Psoas muscle (tissue), 8 donors: ENCODE results near the gene CFAP221. TPM values are rescaled to one million over a fixed set of nuclear protein-coding genes. Genes with fewer than 3 reads are reported as not detected.
A peak's percentile ranks its signal among the peaks of the same experiment; 100 is the strongest.

Experiments
- ATAC-seq, 4 donors: fragments of 200-7000 bp; cut with Tn5 transposase; one replicate each; pipeline ENCODE4 v1.9.1; 2020; ENCODE audit warnings: moderate library complexity in 3 of 4, mild to moderate bottlenecking in 2 of 4
- DNase-seq, 2 donors: peaks; one replicate each; pipeline ENCODE4 v3.0.0-alpha.2; 2020
- H3K27ac ChIP-seq: fragments of 200-600 bp; one replicate; pipeline ENCODE4 v1.8.0; 2022
- H3K27me3 ChIP-seq, 3 donors: fragments of 200-600 bp in 1 of 3; one replicate each; pipeline versions ENCODE4 v1.6.1 to v1.8.0; 2013 to 2022; ENCODE audit warnings: low read length in 2 of 3, mild to moderate bottlenecking in 2 of 3, moderate library complexity in 1 of 3; ENCODE audit not compliant: insufficient read depth in 3 of 3
- H3K36me3 ChIP-seq, 2 donors: fragments of 200-600 bp in 1 of 2; one replicate each; pipeline versions ENCODE4 v1.6.1 to v1.8.0; 2013 to 2022; ENCODE audit warnings: low read depth in 1 of 2, mild to moderate bottlenecking in 1 of 2, moderate library complexity in 1 of 2; ENCODE audit not compliant: insufficient read depth in 1 of 2
- H3K4me1 ChIP-seq: fragments of 200-600 bp; one replicate; pipeline ENCODE4 v1.8.0; 2022
- H3K4me3 ChIP-seq: fragments of 200-600 bp; one replicate; pipeline ENCODE4 v1.8.0; 2022; ENCODE audit warnings: mild to moderate bottlenecking
- H3K9me3 ChIP-seq: fragments of 200-600 bp; one replicate; pipeline ENCODE4 v1.8.0; 2022
- WGBS, 3 donors: extraction: QIAGEN DNeasy Blood & Tissue Kit; methylation state at CpG; one replicate each; pipeline versions ENCODE4 v1.1.6 to v1.1.7; 2013; 5-methylcytosine and 5-hydroxymethylcytosine counted together
- intact Hi-C, 2 donors: fragments of 100-400 bp; cut with DNase I; formaldehyde crosslinking; loops; one replicate each; pipeline versions ENCODE4 v1.11.0 to v1.14.2; 2022
- long read RNA-seq, 2 donors: library from polyadenylated mRNA; unstranded; transcript quantifications; one replicate each; pipeline ENCODE4 v2.0.0, GENCODE V29; 2021
- polyA plus RNA-seq, 3 donors: library from polyadenylated mRNA; stranded (reverse); fragments of 200-250 nt; gene quantifications; one replicate each; pipeline ENCODE4 v1.2.3, GENCODE V29; 2013
- total RNA-seq, 4 donors: library from RNA; stranded (reverse); fragmentation: NEBNext Ultra II Directional in 2 of 4; extraction: Animal tissue kit (Norgen Biotek cat#: 25700) in 2 of 4; gene quantifications; one replicate each; pipeline versions ENCODE4 v1.2.1 to v1.2.4, GENCODE V29; 2021 to 2023
- TF ChIP-seq, protein P1 (sequence below): fragments of 200-600 bp; IDR thresholded peaks from one replicate; pipeline ENCODE4 v1.8.0; 2022; ENCODE audit warnings: antibody characterized with exemption
- donor health status: healthy with polysubstance abuse.
- donor health status: DM: no; HTN: no; CAD: no; lungs with moderate emphysema.
- donor health status: Bipolar disorder and iron deficiency.
- donor health status: healthy.
- donor health status: DM: yes; HTN: yes; CAD: no.
- donor health status: DM: no; HTN: no; CAD: no.
- donor health status: DM: no; HTN: no; CAD: no.
- donor health status: DM: yes; HTN: yes; CAD: no.

Gene CFAP221
- total RNA-seq = under 1 TPM in 2 of 4 donors, not detected in 2; 0.36 to 0.88 TPM
- not detected for polyA plus RNA-seq
- long read RNA-seq, donor 1 = 0 reads
- long read RNA-seq, donor 2, partial matches to known transcripts = 1 of 1 reads
- long read RNA-seq, donor 2, other reads (novel, unspliced or antisense) = 0 of 1 reads

DNA sequence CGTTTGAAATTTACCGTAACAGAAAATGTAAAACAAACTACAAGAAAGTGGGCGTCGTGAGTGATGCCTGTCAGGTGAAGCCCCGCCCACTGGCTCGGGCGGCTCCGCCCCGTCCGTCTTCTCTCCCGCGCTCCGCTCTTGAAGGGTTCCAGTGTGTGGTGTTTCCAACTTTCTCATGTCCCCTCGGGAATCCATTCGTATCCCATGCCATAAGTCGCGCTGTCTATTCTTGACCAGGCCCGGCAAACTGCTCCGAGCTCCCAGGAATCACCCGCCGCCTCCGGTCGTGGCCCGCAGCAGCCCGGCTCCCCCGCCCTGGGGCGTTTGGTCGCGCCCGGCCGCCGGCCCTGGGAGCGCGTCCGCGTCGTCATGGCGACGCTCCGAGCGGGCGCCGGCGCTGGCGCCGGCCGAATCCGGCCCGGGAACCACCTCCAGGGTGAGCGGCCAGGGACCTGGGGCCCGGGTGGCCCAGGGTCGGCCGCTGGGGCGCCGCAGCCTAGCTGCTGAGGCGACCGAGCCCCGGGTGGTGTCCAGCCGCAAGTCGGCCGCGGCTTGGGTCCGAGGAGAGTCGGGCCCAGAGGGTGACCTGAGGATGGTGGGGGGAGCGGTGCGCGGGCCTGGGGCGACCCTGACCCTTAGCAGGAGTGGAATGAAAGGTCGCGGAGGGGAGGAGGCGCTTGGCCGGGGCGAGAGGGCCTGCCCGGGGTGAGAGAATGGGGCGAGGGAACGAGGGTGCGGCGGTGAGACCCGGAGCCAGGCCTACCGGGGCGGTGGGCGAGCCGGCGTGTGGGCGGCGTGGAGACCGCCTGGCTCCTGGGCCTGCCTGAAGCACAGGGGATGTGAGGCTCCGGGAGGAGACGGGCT is at the start of gene CFAP221:
Gene CFAP221 (plus strand): TSS at position 375 of the 864 bp plus-strand sequence. CDS start 1,683 bp downstream, outside the sequence.
- Histone ChIP-seq H3K27me3 (peaks cover 0 to 4% (median 0%) of the 10 kb centered on the region in 3 donors), H3K27ac (no peak within 1 kb of the TSS), H3K4me1 (peaks cover 17% of the 10 kb centered on the region), H3K9me3 (no peaks in the 10 kb centered on the region), H3K36me3 (no peaks in the 10 kb centered on the region), H3K4me3 (peak within 1 kb of the TSS; percentile 74)
- ATAC-seq (peak; percentile 89 to 95 (median 90)), DNase-seq (peak; percentile 74 to 86)
- TF ChIP-seq, protein P1, sequence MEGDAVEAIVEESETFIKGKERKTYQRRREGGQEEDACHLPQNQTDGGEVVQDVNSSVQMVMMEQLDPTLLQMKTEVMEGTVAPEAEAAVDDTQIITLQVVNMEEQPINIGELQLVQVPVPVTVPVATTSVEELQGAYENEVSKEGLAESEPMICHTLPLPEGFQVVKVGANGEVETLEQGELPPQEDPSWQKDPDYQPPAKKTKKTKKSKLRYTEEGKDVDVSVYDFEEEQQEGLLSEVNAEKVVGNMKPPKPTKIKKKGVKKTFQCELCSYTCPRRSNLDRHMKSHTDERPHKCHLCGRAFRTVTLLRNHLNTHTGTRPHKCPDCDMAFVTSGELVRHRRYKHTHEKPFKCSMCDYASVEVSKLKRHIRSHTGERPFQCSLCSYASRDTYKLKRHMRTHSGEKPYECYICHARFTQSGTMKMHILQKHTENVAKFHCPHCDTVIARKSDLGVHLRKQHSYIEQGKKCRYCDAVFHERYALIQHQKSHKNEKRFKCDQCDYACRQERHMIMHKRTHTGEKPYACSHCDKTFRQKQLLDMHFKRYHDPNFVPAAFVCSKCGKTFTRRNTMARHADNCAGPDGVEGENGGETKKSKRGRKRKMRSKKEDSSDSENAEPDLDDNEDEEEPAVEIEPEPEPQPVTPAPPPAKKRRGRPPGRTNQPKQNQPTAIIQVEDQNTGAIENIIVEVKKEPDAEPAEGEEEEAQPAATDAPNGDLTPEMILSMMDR = no peak
- intact Hi-C loops = no loop called here
- WGBS, 3 donors = 3 to 6% (median 4%) methylated on average over 85 to 89 of the region's 89 CpGs

DNA sequence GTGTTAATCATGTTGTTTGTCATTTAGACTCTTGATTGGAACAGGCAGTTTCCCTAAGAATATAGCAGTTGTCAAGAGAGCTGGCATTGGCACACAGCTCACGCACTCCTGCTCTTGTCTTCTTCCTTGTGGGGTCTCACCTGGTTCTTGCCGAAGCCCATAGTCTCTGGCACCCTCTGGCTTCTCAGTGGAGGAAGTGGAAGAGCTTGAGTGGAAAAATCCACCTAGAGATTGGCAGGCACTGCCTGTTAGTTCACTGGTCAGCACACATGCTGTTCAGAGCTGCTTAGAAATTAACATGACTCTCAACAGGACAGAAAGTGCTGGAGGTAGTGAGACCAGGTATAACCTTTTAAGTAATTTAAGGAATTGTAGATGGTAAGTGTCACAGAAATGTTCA is 48.3 kb upstream of the CFAP221 start:
- no peak for DNase-seq
- intact Hi-C loops = no loop called here
- peaks cover 12% of the 10 kb centered on the region for H3K9me3 ChIP-seq
- no peaks in the 10 kb centered on the region for H3K36me3 ChIP-seq
- H3K27ac ChIP-seq = no peak overlapping the region
- TF ChIP-seq, protein P1 = no peak
- peaks cover 9% of the 10 kb centered on the region for H3K4me1 ChIP-seq
- H3K27me3 ChIP-seq = no peaks in the 10 kb centered on the region
- ATAC-seq = peak in 2 of 4 donors; percentile 55 to 63
- no peak overlapping the region for H3K4me3 ChIP-seq
- 54 to 62% (median 58%) methylated on average over 2 of the region's 2 CpGs for WGBS, 3 donors

DNA sequence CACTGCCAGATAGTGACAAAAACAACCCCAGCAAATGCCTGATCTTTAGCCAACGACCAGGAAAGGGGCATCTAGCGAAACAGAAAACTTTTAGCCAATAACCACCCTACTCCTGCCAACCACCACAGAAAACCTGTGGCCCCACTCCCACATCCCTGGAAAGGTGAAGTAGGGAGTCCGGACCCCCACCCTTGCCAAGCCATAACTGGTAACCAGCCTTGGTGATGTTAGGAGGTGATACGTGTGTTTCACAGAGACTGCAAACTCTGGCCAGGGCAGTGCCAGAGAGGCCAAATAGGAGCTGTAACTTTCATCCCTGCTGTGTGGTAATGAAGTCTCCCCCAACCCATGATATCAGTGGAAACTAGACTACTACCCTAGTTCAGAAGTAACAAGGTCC is 47.6 kb upstream of the CFAP221 start:
- intact Hi-C loops = no loop called here
- Histone ChIP-seq H3K36me3 (no peaks in the 10 kb centered on the region), H3K27me3 (no peaks in the 10 kb centered on the region), H3K27ac (no peak overlapping the region), H3K9me3 (peaks cover 12% of the 10 kb centered on the region), H3K4me1 (peaks cover 9% of the 10 kb centered on the region), H3K4me3 (no peak overlapping the region)
- TF ChIP-seq, protein P1 = no peak
- ATAC-seq (no peak), DNase-seq (no peak)
- WGBS, 3 donors = 81 to 86% (median 84%) methylated on average over 4 of the region's 4 CpGs

DNA sequence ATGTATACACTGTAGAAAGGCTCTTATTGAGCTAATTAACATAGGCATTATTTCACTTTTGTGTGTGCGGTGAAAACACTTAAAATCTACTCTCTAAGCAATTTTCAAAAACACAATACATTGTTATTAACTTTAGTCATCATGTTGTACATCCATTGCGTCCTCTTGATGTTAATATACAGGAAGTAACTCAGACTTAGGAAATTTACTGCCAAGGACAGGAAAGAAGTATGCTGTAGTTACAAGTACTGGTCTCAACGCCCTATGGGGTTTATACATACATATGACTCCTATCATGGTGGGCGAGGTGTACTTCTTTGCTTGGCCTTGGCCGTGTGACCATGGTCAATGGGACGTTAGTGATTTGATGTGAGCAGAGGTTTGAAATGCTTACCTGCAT is 35.5 kb upstream of the CFAP221 start:
- Histone ChIP-seq H3K36me3 (no peaks in the 10 kb centered on the region), H3K9me3 (no peaks in the 10 kb centered on the region), H3K27ac (no peak overlapping the region), H3K4me3 (no peak overlapping the region), H3K4me1 (no peaks in the 10 kb centered on the region), H3K27me3 (no peaks in the 10 kb centered on the region)
- WGBS, 3 donors = 73 to 82% (median 75%) methylated on average over 6 of the region's 6 CpGs
- no peak for ATAC-seq
- intact Hi-C loops = no loop called here
- TF ChIP-seq, protein P1 = no peak
- DNase-seq = no peak
